GM23338 (cell line): ENCODE results near the gene TIPRL. TPM values are rescaled to one million over a fixed set of nuclear protein-coding genes. Genes with fewer than 3 reads are reported as not detected.
A peak's percentile ranks its signal among the peaks of the same experiment; 100 is the strongest.

ENCODE experiments used
- ATAC-seq: fragments of 200-7000 bp; cut with Tn5 transposase; 3 replicates; pipeline ENCODE4 v1.9.1; 2020
- DNase-seq: peaks from one replicate; pipeline ENCODE4 v3.0.0-alpha.2; 2015; ENCODE audit warnings: low spot score
- H2AFZ ChIP-seq: fragments of 200-600 bp; sonication (generic); 2 replicates; pipeline ENCODE4 v1.8.0; 2016; ENCODE audit warnings: antibody characterized with exemption, mild to moderate bottlenecking, moderate library complexity
- H3F3A ChIP-seq: fragments of 200-600 bp; sonication (generic); replicated peaks from 2 replicates; pipeline ENCODE4 v1.8.0; 2017; ENCODE audit warnings: antibody characterized with exemption, mixed run types, low read depth
- H3K27ac ChIP-seq: fragments of 200-600 bp; sonication (generic); 2 replicates; pipeline ENCODE4 v1.6.1; 2016; ENCODE audit warnings: low read depth
- H3K27me3 ChIP-seq: fragments of 200-600 bp; sonication (generic); 2 replicates; pipeline ENCODE4 v1.8.0; 2016; ENCODE audit warnings: mild to moderate bottlenecking, mixed run types, moderate library complexity; ENCODE audit not compliant: insufficient read depth
- H3K36me3 ChIP-seq: fragments of 200-600 bp; sonication (generic); 2 replicates; pipeline ENCODE4 v1.8.0; 2016; ENCODE audit warnings: mild to moderate bottlenecking; ENCODE audit not compliant: insufficient read depth
- H3K4me1 ChIP-seq: fragments of 200-600 bp; sonication (generic); 2 replicates; pipeline ENCODE4 v1.8.0; 2016; ENCODE audit warnings: mild to moderate bottlenecking, moderate library complexity; ENCODE audit not compliant: insufficient read depth
- H3K4me2 ChIP-seq: fragments of 200-600 bp; sonication (generic); 2 replicates; pipeline ENCODE4 v1.7.1; 2017; ENCODE audit warnings: mixed run types
- H3K4me3 ChIP-seq: fragments of 200-600 bp; sonication (generic); 2 replicates; pipeline ENCODE4 v1.6.1; 2016; ENCODE audit warnings: mixed run types
- H3K79me2 ChIP-seq: fragments of 200-600 bp; sonication (generic); replicated peaks from 2 replicates; pipeline ENCODE4 v1.8.0; 2017; ENCODE audit warnings: mild to moderate bottlenecking; ENCODE audit not compliant: insufficient read depth
- H3K9me2 ChIP-seq: fragments of 200-600 bp; sonication (generic); 2 replicates; pipeline ENCODE4 v1.8.0; 2017; ENCODE audit not compliant: insufficient read depth
- H4K20me1 ChIP-seq: fragments of 200-600 bp; sonication (generic); replicated peaks from 2 replicates; pipeline ENCODE4 v1.8.0; 2017; ENCODE audit warnings: mild to moderate bottlenecking; ENCODE audit not compliant: insufficient read depth
- H3K27ac Mint-ChIP-seq: 2 replicates; pipeline ENCODE4 v1.8.0; 2020; ENCODE audit warnings: inconsistent platforms, mild to moderate bottlenecking, moderate library complexity, mixed read lengths
- H3K27me3 Mint-ChIP-seq: 3 replicates; pipeline ENCODE4 v1.8.0; 2022; ENCODE audit warnings: low read depth, mild to moderate bottlenecking, moderate library complexity, mixed read lengths, inconsistent platforms; ENCODE audit not compliant: insufficient read depth, poor library complexity
- H3K36me3 Mint-ChIP-seq: 3 replicates; pipeline ENCODE4 v1.8.0; 2021; ENCODE audit warnings: low read depth, mild to moderate bottlenecking, inconsistent platforms, moderate library complexity, mixed read lengths
- H3K4me1 Mint-ChIP-seq: 3 replicates; pipeline ENCODE4 v1.8.0; 2020; ENCODE audit warnings: mild to moderate bottlenecking, inconsistent platforms, mixed read lengths
- H3K4me3 Mint-ChIP-seq: 3 replicates; pipeline ENCODE4 v1.8.0; 2021; ENCODE audit warnings: moderate library complexity, mild to moderate bottlenecking, inconsistent platforms, mixed read lengths
- H3K9me3 Mint-ChIP-seq: 3 replicates; pipeline ENCODE4 v1.8.0; 2020; ENCODE audit warnings: moderate library complexity, mild to moderate bottlenecking, inconsistent platforms, mixed read lengths
- STAT1 ChIP-seq: IDR thresholded peaks from one replicate; pipeline ENCODE4 v1.6.1; 2016; ENCODE audit warnings: antibody characterized with exemption; ENCODE audit not compliant: unreplicated experiment
- ZNF331 ChIP-seq: fragments of 250-450 bp; sonication (Bioruptor Pico); IDR thresholded peaks from 2 replicates; pipeline ENCODE4 v1.5.0; 2020; ENCODE audit warnings: low read depth, mild to moderate bottlenecking, moderate library complexity
- ZNF462 ChIP-seq: fragments of 250-450 bp; sonication (Bioruptor Pico); IDR thresholded peaks from 2 replicates; pipeline ENCODE4 v1.5.0; 2020; ENCODE audit warnings: mild to moderate bottlenecking, moderate library complexity
- polyA plus RNA-seq: library from polyadenylated mRNA; unstranded; fragments of >200 nt; fragmentation: Nextera tagmentation; extraction: Ambion mirVana; gene quantifications from 2 replicates; pipeline ENCODE4 v1.2.1, GENCODE V29; 2016
- total RNA-seq: library from RNA; depleted of rRNA; stranded (reverse); fragments of >200 nt; shearing (Covaris generic); gene quantifications from 2 replicates; pipeline ENCODE4 v1.2.3, GENCODE V29; 2014
- TF ChIP-seq, protein P1 (sequence below), 2 experiments: fragments of 200-600 bp in 1 of 2; sonication (generic) in 1 of 2; conservative IDR thresholded peaks; 2 replicates each; pipeline versions ENCODE4 v1.5.1 to v1.6.1; 2016 to 2017; ENCODE audit warnings: antibody characterized with exemption in 2 of 2, low read depth in 2 of 2, mild to moderate bottlenecking in 2 of 2, moderate library complexity in 1 of 2

TIPRL gene
- total and polyA plus RNA-seq, 2 experiments from 2014 or later: 15.9 to 32.0 TPM

DNA sequence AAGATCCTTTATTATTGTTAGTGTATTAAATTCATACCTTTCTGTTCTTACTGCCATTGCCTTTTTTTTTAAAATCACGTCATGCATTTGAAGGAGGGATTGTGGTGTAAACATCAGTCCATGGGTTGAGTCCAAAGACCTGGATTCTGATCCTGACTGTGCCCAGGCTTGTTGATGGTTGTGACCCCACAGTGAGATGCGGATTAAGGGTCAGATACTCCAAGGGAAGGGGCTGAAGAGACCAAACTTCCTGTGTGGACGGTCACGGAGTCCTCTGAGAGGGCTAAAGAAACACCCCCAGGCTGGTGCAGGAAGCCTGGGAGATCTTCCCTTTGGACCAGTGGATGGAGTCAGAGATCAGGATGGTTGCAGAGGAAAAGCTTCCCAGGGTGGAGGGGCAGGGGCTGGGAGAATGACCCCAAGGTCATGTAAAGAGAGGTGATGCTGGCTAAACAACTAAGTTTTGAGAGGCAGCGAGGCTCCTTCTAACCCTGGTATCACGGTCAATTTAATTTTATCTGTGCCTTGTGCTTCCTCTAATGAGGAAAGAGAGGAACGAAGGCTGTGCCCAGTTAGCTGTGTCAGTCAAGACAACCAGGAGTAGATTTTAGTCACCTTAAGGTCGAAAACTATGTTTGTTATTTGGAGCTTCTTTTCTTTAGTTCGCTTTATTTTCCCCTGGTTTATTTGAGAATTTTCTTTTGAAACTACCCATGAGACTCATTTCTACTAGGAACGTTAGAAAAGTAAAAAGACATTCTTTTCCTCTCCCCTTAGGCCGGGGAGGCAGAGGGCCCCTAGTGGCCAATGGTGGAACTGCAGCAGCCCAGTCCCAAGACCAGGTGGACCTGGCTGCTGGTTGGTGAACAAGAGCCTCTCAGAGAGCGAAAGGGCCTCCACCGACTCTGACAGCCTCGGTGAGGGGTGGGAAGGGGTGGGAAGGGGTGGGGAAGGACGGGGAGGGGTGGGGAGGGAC, 33.3 kb upstream of the TIPRL start:
- H3K4me3 Mint-ChIP-seq: no peak overlapping the region

More for the DNA sequence above, 33.3 kb upstream of the TIPRL start:
- Histone ChIP-seq H3K27ac (no peak overlapping the region), H4K20me1 (no peaks in the 10 kb centered on the region), H3K27me3 (no peaks in the 10 kb centered on the region), H3K36me3 (no peaks in the 10 kb centered on the region), H3K4me2 (peak overlapping the region; percentile 29; the same call in 1 of the 2 replicates), H3K9me2 (no peaks in the 10 kb centered on the region), H3K4me1 (peaks cover 7% of the 10 kb centered on the region; the same call in 1 of the 2 replicates), H3K79me2 (no peaks in the 10 kb centered on the region), H3F3A (no peaks in the 10 kb centered on the region), H3K4me3 (no peak overlapping the region), H2AFZ (peak overlapping the region; percentile 82; the same call in 1 of the 2 replicates)
- TF ChIP-seq STAT1: no peak
- TF ChIP-seq, protein P1, sequence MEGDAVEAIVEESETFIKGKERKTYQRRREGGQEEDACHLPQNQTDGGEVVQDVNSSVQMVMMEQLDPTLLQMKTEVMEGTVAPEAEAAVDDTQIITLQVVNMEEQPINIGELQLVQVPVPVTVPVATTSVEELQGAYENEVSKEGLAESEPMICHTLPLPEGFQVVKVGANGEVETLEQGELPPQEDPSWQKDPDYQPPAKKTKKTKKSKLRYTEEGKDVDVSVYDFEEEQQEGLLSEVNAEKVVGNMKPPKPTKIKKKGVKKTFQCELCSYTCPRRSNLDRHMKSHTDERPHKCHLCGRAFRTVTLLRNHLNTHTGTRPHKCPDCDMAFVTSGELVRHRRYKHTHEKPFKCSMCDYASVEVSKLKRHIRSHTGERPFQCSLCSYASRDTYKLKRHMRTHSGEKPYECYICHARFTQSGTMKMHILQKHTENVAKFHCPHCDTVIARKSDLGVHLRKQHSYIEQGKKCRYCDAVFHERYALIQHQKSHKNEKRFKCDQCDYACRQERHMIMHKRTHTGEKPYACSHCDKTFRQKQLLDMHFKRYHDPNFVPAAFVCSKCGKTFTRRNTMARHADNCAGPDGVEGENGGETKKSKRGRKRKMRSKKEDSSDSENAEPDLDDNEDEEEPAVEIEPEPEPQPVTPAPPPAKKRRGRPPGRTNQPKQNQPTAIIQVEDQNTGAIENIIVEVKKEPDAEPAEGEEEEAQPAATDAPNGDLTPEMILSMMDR (conservative IDR thresholded peaks at IDR 0.05; ENCODE audit: low read depth in 2 of 2): peak; percentile 86 to 97
- peak; percentile 49; the same call in 1 of the 2 replicates for TF ChIP-seq ZNF462 (CRISPR knock-in tag)
- peak; percentile 16; the same call in 1 of the 2 replicates for TF ChIP-seq ZNF331 (CRISPR knock-in tag)
- Mint-ChIP-seq H3K36me3 (no peaks in the 10 kb centered on the region), H3K9me3 (no peaks in the 10 kb centered on the region), H3K27me3 (peaks cover 5% of the 10 kb centered on the region), H3K4me1 (peaks cover 7% of the 10 kb centered on the region), H3K27ac (no peak overlapping the region)
- DNase-seq (peak; percentile 96), ATAC-seq (peak; percentile 99)
